SK-N-SH (cell line): ENCODE measurements around the gene GABRR1.

Experiments
- CHD2 ChIP-seq: fragments of 150-350 bp; IDR thresholded peaks from 2 replicates; pipeline ENCODE4 v1.6.1; 2018; ENCODE audit warnings: low read length; ENCODE audit not compliant: partially characterized antibody
- CTCF ChIP-seq: fragments of 200-600 bp; sonication (generic); IDR thresholded peaks from 2 replicates; pipeline ENCODE4 v1.6.1; 2017; ENCODE audit warnings: antibody characterized with exemption, mild to moderate bottlenecking, moderate library complexity
- FOXJ3 ChIP-seq: sonication (generic); formaldehyde crosslinking; IDR thresholded peaks from 2 replicates; pipeline ENCODE4 v1.5.1; 2020; ENCODE audit warnings: mild to moderate bottlenecking, missing genetic modification reagents
- JUND ChIP-seq: IDR thresholded peaks from 2 replicates; pipeline ENCODE4 v1.4.0; 2012
- NFIC ChIP-seq: IDR thresholded peaks from 2 replicates; pipeline ENCODE4 v1.4.0; 2012; ENCODE audit warnings: borderline replicate concordance
- PBX3 ChIP-seq: IDR thresholded peaks from 2 replicates; pipeline ENCODE4; 2012
- RCOR1 ChIP-seq: fragments of 150-350 bp; IDR thresholded peaks from 2 replicates; pipeline ENCODE4 v1.6.1; 2017; ENCODE audit warnings: antibody characterized with exemption, low read length
- TAF1 ChIP-seq: IDR thresholded peaks from 2 replicates; pipeline ENCODE4 v1.6.1; 2012; ENCODE audit warnings: low read depth, mild to moderate bottlenecking, low read length, moderate library complexity, borderline replicate concordance
- YY1 ChIP-seq: IDR thresholded peaks from 2 replicates; pipeline ENCODE4 v1.4.0; 2012; ENCODE audit warnings: low read depth, mild to moderate bottlenecking

- TF ChIP-seq CTCF (no peak), YY1 (no peak), NFIC (no peak), CHD2 (no peak), PBX3 (no peak), FOXJ3 (CRISPR knock-in tag) (no peak), RCOR1 (no peak), JUND (no peak), TAF1 (no peak)
Measured at GRCh38 chr6:89198235-89198634, 18.9 kb downstream of the GABRR1 start.
